Measurements from ENCODE around the gene NKX2-4.

DNA sequence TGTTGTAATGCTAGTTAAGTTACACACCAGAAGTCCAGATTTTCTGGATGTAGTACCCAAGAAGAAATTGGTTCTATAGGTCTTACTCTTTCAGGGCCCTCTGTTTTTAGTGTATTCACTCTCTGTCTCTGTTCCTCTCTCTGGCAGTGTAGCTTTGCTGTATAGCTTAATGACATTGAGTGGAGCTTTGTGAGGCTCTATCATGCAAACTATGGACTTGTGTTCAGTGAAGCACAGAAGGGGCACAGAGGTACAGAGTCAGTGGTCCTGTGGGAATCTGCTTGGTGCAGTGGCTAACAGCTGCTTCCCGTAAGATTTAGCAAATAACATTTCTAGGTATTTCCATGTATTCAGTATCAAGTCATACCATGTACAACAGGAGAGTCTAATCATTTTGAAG lies 26.1 kb downstream of the NKX2-4 start:
- TF ChIP-seq CTCF (IDR thresholded peaks at IDR 0.05) (no peak), POLR2A (IDR thresholded peaks at IDR 0.05) (no peak)
